GM18498 (cell line): ENCODE measurements around the gene FLNC.
A peak's percentile ranks its signal among the peaks of the same experiment; 100 is the strongest.

Experiments used
- ATAC-seq: cut with Tn5 transposase; IDR thresholded peaks from one replicate; pipeline ENCODE4 v1.9.1; 2021; ENCODE audit warnings: mild to moderate bottlenecking, moderate library complexity; ENCODE audit not compliant: unreplicated experiment

FLNC gene, protein sequence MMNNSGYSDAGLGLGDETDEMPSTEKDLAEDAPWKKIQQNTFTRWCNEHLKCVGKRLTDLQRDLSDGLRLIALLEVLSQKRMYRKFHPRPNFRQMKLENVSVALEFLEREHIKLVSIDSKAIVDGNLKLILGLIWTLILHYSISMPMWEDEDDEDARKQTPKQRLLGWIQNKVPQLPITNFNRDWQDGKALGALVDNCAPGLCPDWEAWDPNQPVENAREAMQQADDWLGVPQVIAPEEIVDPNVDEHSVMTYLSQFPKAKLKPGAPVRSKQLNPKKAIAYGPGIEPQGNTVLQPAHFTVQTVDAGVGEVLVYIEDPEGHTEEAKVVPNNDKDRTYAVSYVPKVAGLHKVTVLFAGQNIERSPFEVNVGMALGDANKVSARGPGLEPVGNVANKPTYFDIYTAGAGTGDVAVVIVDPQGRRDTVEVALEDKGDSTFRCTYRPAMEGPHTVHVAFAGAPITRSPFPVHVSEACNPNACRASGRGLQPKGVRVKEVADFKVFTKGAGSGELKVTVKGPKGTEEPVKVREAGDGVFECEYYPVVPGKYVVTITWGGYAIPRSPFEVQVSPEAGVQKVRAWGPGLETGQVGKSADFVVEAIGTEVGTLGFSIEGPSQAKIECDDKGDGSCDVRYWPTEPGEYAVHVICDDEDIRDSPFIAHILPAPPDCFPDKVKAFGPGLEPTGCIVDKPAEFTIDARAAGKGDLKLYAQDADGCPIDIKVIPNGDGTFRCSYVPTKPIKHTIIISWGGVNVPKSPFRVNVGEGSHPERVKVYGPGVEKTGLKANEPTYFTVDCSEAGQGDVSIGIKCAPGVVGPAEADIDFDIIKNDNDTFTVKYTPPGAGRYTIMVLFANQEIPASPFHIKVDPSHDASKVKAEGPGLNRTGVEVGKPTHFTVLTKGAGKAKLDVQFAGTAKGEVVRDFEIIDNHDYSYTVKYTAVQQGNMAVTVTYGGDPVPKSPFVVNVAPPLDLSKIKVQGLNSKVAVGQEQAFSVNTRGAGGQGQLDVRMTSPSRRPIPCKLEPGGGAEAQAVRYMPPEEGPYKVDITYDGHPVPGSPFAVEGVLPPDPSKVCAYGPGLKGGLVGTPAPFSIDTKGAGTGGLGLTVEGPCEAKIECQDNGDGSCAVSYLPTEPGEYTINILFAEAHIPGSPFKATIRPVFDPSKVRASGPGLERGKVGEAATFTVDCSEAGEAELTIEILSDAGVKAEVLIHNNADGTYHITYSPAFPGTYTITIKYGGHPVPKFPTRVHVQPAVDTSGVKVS (N-terminal part only)

DNA sequence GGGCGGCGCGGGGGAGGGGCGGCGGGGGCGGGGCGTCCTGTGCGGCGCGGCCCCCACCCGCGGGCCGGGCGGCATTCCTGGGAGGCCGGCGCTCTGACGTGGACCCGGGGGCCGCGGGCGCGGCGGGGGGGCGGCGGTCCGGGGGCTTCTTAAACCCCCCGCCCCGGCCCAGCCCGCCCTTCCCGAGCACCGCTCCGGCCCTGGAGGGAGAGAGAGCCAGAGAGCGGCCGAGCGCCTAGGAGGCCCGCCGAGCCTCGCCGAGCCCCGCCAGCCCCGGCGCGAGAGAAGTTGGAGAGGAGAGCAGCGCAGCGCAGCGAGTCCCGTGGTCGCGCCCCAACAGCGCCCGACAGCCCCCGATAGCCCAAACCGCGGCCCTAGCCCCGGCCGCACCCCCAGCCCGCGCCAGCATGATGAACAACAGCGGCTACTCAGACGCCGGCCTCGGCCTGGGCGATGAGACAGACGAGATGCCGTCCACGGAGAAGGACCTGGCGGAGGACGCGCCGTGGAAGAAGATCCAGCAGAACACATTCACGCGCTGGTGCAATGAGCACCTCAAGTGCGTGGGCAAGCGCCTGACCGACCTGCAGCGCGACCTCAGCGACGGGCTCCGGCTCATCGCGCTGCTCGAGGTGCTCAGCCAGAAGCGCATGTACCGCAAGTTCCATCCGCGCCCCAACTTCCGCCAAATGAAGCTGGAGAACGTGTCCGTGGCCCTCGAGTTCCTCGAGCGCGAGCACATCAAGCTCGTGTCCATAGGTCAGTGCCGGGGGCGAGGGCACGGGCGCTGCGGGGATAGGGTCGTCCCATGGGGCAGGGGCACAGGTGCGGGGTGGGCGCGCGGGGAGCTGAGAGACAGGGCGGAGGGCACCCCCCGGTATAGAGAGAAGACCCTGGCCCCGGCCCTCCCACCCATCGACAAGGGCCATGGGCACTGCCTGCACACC is at the start of gene FLNC:
TSS of gene FLNC (plus strand) at position 176 of the 947 bp plus-strand sequence. CDS start at position 408, 232 bp downstream.
- no peak for ATAC-seq

DNA sequence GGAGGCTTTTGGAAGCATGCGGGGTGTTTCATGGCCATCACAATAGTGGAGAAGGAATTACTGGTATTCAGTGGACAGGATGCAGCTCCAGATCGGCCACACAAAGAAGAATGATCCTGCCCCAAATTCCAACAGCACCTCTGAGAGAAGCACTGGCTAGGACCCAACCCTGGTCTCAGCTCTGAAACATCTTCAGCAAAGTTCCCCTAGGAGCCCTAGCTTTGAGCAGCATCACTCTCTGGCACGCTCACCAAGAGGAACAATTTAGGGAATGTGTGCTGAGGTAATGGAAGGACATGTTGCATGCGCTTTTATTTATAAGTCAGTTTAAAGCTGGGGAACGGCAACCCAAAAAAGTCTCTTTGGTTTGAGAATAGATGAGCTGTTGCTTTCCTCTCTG is 49.1 kb upstream of the FLNC start:
- ATAC-seq, result no peak

DNA sequence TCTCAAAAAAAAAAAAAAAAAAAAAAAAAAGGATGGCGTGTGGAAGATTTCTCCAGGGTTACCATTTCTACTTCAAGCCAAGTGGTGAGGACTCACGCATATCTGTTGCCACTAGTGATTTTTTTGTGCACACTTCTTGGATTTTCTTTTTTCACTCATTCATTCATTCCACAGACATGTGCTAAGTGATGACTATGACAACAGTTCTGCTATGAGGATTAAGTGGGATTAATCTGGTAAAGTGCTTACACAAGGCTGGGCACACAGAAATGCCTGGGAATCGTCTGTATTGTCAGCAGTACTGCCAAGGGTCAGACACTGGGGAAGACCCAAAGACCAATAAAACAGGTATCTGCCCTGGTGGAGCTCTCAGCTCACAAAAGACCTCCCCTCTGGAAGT is 48.4 kb upstream of the FLNC start:
- no peak for ATAC-seq

DNA sequence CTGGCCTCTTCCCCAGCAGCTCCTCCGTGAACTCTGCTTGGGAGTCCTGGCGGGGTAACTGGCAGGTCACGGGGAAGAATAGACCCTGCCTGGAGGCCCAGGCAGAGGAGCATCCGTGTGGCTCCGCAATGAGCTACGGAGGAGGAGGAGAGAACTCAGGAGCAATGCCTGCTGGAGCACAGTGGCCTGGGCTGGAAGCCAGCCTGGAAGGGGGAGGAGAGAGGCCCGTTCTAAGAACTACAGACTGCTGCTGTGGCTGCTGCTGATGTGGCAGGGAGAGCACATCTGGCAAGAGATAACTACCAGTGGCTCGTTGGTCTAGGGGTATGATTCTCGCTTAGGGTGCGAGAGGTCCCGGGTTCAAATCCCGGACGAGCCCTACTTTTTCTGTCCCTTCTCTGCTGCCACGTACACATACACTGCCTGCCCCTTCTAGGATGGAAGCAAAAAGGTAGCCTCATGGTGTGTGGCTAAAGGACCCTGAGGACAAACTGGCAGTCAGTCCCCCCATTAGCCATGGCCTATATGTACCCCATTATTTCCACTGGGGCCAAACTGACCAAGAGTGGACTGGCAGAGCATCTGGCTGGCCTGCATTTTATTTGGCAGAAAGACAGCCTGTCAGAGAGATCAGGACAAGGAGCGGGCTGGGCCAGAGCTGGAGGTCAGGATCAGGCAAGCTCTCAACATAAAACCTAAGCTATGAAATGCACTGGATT is 46.9 kb upstream of the FLNC start:
- ATAC-seq, result no peak

DNA sequence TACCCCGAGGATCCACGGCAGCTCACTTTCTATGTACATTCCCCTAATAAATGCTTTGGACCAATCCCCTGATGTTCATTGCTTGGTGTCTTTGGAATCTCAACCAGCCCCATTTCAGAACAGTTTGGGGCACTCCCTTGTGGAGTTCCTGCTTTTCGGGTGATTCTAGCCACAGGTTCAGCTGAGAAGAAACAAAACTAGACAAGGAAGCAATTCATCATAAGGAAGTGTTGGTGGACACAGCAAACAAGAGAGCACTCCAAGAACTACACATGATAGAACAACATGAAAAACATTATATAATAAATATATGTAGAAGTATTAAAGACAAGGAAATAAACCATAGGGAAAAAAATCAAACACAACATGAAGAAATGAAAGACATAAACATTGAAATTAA is 44.5 kb upstream of the FLNC start:
- ATAC-seq, result no peak

DNA sequence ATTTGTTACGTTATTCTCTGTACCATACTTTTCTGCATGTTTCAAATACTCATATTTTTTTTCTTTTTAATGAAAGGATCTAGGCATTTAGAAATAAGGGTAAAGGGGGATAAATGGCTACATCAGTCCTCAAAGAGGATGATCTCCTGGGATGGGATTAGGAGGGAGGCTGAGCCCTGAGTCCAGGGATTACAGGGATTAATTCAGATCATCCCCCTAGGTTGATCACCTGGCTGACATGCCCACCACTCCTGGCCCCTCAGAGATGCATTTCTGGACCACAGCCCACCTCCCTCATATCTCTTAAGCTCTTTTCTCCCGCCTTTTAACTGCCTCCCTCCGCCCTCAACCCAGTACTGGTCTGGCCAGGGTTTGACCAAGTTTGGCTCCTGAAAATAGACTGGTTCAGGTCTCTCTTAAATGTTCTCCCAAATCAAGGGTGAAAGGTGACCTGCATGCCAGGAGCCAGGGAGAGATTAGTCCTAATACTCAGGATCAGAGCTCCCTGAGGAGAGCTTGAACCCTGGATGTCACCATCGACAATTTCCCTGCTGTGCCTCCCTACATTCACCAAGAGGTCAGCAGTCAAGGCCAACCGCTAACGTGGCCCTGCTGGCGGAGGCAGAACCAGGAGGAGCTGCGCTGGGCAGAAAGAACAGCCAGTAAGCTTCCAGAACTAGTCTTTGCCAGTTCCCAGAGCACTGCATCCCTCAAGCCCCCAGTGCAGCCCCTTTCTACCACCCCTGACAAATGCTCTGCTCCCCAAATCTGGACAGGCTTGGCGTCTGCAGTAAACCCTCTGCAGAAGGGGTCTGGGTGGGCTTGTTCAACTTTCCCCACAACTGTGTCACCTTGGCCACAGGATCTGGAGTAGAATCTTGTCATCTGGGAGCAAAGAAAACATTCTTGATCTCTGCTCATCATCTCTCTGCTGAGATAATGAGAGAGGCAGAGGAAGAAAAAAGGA is 41.5 kb upstream of the FLNC start:
- no peak for ATAC-seq

DNA sequence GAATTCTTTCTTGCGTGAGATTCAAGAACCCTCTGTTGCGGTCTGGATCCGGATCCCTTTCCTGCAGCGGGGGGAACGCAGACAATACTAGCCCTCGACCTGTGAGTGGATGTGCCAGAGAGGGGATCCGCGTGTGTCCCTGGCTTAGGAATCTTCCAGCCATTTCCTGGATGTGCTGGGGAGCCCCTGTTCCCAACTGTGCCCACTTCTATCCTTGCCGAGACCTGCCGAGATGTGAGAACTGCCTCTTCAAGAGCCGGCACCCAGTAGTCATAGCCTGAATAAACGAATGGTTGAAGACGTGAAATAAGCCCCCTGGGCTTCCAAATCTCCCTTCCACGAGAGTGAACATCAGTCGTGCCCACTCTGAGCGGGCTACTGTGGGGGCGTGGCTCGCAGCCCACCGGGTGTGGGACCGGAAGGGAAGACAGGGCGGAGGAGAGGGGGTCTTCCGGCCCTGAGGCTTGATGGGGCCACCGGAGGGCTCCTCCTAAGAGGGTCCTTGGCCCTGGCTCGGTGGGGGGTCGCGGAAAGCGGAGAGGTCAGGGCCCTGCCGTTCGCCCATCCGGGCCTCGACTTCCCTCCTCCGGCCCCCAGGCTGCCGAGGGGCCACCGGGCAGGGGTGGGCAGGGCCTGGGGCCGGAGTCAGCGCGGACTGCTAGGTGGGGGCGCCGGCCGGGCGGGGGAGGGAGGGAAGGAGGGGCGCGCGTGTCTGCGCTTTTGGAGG is 39.7 kb upstream of the FLNC start:
- ATAC-seq, result peak; percentile 23

DNA sequence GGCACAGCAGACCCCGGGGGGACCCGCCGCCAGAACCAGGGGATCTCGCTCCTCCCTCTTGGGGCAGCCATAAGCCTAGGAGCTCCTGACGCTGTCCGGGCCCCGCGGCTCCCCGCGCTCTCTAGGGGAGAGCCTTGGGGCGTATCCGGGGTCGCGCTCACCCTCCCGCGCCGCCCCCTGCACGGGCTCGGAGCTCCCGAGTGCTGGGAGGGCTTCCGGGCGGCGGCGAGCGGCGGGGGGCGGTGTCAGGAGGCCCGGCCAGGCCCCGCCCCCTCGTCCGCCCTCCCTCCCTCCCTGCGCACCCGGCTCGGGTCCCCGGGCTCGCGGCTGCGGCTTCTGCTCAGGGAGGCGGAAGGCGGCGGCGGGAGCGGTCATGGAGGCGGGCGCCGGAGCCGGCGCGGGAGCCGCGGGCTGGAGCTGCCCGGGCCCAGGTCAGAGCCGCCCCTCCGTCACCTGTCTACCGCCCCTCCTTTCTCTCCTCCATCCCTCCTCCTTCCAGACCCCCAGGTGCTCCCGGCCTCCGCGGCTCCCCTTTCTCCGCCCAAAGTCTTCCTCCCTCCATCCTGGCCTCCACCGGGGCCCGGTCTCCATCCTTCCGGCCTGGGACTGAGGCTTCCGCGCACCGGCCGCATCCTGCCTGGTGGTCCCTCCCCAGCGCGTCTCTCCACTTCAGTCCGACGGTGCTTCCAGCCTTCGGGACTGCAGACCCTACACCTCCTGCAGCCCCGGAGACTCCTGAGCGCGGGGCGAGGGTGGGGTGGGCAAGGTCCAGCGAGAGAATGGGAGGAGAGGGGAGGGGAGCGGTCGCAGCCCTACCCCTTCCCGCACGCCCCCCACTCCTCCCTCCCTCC is 38.9 kb upstream of the FLNC start, which contains the start of gene CCDC136:
TSS of gene CCDC136 (plus strand) at position 848 of the 851 bp plus-strand sequence. CDS start 444 bp downstream, outside the sequence.
- ATAC-seq, result peak; percentile 85

DNA sequence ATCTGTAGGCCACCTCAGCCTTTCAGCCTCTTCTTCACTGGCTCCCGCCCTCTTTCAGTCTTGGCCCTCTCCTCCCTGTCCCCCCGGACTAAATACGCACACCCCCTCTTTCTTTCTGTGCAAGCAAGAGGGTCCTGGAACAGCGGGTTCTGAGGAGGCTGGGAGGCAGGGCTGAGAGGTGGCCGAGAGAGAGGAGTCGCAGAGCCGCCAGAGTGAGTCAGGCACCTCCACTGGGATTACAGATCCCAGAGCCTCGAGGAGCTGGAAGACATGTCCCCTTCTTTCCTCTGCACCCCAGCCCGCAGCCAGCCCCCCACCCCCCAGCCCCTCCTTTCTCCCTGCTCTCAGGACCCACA is 38.3 kb upstream of the FLNC start:
- ATAC-seq, result no peak

DNA sequence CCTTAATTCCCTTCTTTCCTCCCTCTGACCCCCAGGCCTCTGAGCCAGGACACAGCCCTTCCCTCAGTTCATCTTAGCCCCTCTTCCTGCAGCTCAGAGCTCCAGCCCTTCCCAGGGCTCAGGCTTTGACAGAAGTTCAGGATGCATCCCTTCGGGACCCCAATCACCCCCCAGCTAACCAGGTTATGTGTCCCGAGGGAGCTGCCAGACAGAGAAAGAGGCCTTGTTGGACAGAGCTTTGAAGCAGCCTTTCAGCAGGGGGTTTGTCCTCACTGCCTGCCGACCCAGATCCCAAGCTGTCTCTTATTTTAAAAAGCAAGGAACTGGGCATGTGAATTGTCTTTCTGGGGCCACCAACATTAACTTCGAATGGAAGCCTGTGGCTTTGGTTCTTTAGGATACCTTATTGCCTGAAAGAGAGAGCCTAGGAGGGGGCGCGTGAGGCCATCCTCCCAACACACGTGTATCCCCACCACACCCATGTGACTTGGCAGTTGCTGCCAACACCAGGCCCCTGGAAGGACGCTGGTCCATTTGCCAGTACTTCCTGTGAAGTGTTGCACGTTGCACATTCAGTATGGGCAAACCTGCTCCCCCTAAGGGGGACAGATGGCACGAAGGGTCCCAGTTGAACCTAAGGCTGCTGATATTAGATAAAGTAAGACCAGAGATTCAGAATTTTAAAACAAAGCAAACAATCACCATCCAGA is 37.6 kb upstream of the FLNC start:
- no peak for ATAC-seq

DNA sequence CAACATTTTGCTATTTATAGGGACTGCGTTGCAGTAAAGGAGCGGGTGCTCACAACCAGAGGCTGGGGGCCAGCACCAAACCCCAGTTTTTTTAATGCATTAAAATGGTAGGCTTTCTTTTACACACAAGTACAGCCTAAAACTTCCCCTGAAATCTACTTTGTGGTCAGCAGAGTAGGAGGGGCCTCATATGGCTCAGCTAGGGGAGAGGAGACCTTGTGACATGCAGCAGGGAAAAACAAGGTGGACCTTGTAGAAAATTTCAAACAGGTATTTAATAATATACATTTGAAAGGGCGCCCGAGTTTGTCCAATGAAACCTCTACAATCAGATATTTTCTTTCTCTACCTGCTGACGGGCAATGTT is 37.0 kb upstream of the FLNC start:
- no peak for ATAC-seq

DNA sequence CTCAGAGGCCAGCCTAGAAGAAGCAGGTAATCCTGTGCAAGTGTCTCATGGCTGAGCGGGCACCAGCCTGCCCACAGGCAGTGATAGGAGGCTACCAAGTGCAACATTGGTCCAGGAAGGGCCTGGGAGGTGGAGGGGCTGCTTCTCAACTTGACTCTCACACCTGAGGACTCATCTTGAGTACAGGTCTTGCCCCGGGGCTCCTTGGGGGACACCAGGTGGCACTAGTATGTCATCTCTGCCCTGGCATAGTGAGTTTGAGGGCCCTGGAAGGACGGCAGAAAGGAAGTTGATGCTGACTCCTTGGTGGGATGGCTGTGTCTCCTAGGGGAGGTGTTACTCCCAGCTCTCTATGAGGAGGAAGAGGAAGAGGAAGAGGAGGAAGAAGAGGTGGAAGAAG is 36.2 kb upstream of the FLNC start:
- ATAC-seq, result no peak

DNA sequence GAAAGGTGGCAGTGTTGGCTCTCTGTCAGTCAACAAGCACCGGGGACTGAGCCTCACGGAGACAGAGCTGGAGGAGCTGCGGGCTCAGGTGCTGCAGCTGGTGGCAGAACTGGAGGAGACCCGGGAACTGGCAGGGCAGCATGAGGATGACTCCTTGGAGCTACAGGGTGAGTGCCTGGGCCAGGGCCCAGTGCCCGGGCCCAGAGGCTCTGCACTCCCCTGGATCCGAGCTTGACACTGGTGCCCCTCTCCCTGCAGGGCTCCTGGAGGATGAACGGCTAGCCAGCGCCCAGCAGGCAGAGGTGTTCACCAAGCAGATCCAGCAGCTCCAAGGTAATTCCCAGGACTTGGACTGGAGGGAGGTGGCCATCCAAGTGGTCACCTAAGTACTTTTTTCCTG is 35.8 kb upstream of the FLNC start:
- no peak for ATAC-seq

DNA sequence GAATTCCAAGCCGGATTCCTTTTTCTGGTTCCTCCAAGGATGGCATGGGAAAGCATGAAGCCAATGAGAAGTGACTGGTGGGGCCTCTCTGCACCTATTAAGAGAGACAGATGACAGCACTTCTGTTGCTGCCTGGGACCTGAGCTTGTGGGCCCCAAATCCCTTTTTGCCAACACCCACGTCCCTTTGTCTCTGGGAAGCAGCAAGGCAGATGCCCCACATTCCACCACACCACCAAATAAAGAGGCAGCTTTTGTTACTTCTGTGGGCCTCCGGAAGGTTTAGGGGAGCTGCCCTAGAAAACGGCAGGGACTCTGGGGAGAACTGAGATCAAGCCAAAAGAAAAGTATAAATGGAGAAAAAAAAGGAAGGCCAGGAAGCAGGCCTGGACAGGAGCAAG is 35.1 kb upstream of the FLNC start:
- no peak for ATAC-seq

DNA sequence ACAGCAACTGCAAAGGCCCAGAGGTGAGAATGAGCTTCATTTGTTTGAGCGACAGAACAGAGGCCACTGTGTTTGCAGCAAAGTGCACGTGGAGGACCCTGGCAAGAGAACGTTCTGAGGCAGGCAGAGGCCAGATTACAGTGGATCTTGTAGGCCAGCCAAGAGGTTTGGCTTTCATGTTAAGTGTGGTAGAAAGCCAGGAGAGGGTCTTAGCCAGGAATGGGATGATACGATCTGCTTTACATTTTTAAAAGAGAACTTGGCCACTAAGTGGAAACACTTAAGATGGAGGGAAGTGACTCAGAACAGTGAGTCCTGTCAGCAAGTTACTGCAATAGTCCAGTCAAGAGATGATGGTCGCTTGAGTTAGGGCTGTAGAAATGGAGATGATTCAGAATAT is 33.9 kb upstream of the FLNC start:
- ATAC-seq, result no peak

DNA sequence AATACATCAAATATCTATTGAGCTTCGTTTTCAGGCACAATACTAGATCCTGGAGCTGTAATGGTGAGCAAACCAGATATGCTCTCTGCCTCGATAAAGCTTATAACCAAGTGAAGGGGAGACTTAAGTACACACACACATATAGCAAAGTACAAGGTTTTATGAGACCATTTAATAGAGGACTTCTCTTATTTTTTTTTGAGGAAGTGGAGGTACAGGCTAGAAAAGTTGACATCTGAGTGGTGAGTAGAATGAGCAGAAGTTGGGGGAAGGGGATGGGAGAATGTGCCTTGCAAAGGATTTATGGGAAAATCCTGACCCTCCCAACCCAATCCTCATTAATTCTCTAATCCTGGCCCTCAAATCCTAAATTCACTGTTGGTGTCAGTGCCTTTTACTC is 30.8 kb upstream of the FLNC start:
- ATAC-seq, result no peak
